ENCODE data around the gene CELA2A. TPM values are rescaled to one million over a fixed set of nuclear protein-coding genes. Genes with fewer than 3 reads are reported as not detected.

The CELA2A gene
- total and polyA plus RNA-seq, 9 of the 15 experiments (the other 6 are each of a cell fraction or from before 2014, with no cell fraction given) = 0.62 TPM; not detected in 8

DNA sequence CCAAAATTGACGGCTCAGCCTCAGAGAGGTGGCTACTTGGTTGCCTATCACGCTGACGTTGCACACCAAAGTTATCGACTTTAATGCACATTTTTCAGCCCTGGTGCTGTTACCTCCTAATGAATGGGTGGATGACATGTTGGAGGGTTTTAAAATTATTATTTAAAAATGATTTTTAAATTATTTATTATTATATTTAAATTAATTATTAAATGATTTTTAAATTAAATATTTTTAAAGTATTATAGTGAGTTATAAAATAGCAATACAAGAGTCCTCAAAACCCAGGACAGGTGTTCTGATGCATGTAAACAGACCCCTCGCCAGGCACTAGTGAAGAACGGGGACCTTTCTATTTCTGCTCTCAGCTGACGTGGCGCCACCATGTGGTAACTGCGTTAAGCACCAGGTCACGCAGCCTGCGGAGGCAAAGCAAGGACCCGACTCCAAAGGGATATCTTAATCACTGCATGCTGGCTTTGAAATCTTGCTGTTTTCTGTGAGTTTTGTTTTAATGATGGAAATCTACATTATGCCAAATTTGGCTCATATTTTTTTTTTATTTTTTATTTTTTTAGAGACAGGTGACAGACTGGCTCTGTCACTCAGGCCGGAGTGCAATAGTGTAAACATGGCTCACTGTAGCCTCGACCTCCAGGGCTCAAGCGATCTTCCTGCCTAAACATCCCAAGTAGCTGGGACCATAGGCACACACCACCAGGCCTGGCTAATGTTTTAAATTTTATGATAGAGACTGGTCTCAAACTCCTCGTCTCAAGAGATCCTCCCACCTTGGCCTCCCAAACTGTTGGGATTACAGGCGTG lies 44.9 kb downstream of the CELA2A start (continued):
- no peak for TF ChIP-seq ZNF134 (CRISPR knock-in tag; conservative IDR thresholded peaks at IDR 0.05)
- no peak for TF ChIP-seq ATF6 (CRISPR knock-in tag; IDR thresholded peaks at IDR 0.05)
- no peak for TF ChIP-seq PHF8 (IDR thresholded peaks at IDR 0.05; ENCODE audit: borderline replicate concordance, low read length)
- no peak for TF ChIP-seq TEAD2 (tag; IDR thresholded peaks at IDR 0.05)
- TF ChIP-seq SPI1 (IDR thresholded peaks at IDR 0.05; ENCODE audit: borderline replicate concordance, low read depth, low read length) = no peak
- no peak for TF ChIP-seq CHAMP1 (IDR thresholded peaks at IDR 0.05)
- TF ChIP-seq, protein P1, sequence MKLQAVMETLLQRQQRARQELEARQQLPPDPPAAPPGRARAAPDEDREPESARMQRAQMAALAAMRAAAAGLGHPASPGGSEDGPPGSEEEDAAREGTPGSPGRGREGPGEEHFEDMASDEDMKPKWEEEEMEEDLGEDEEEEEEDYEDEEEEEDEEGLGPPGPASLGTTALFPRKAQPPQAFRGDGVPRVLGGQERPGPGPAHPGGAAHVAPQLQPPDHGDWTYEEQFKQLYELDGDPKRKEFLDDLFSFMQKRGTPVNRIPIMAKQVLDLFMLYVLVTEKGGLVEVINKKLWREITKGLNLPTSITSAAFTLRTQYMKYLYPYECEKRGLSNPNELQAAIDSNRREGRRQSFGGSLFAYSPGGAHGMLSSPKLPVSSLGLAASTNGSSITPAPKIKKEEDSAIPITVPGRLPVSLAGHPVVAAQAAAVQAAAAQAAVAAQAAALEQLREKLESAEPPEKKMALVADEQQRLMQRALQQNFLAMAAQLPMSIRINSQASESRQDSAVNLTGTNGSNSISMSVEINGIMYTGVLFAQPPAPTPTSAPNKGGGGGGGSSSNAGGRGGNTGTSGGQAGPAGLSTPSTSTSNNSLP (IDR thresholded peaks at IDR 0.05; ENCODE audit: borderline replicate concordance, low read depth, low read length) = no peak
- TF ChIP-seq TARDBP (IDR thresholded peaks at IDR 0.05) = no peak
- TF ChIP-seq RBM39 (optimal IDR thresholded peaks at IDR 0.05; ENCODE audit: low read depth, low read length) = no peak
- TF ChIP-seq CBX1 (IDR thresholded peaks at IDR 0.05; ENCODE audit: low read depth) = no peak
- no peak for TF ChIP-seq CHD1 (IDR thresholded peaks at IDR 0.05; ENCODE audit: low read length)
- TF ChIP-seq SIX5 (IDR thresholded peaks at IDR 0.05; ENCODE audit: borderline replicate concordance in 1 of 2, insufficient read depth in 1 of 2, low read depth in 1 of 2, low read length in 2 of 2) = no peak
- TF ChIP-seq KLF16 (IDR thresholded peaks at IDR 0.05) = 0 out of 2 replicates have a peak, but pooled peaks have one; percentile 31
- TF ChIP-seq, protein P2, sequence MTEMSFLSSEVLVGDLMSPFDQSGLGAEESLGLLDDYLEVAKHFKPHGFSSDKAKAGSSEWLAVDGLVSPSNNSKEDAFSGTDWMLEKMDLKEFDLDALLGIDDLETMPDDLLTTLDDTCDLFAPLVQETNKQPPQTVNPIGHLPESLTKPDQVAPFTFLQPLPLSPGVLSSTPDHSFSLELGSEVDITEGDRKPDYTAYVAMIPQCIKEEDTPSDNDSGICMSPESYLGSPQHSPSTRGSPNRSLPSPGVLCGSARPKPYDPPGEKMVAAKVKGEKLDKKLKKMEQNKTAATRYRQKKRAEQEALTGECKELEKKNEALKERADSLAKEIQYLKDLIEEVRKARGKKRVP (CRISPR knock-in tag; IDR thresholded peaks at IDR 0.05) = no peak
- TF ChIP-seq, protein P3, sequence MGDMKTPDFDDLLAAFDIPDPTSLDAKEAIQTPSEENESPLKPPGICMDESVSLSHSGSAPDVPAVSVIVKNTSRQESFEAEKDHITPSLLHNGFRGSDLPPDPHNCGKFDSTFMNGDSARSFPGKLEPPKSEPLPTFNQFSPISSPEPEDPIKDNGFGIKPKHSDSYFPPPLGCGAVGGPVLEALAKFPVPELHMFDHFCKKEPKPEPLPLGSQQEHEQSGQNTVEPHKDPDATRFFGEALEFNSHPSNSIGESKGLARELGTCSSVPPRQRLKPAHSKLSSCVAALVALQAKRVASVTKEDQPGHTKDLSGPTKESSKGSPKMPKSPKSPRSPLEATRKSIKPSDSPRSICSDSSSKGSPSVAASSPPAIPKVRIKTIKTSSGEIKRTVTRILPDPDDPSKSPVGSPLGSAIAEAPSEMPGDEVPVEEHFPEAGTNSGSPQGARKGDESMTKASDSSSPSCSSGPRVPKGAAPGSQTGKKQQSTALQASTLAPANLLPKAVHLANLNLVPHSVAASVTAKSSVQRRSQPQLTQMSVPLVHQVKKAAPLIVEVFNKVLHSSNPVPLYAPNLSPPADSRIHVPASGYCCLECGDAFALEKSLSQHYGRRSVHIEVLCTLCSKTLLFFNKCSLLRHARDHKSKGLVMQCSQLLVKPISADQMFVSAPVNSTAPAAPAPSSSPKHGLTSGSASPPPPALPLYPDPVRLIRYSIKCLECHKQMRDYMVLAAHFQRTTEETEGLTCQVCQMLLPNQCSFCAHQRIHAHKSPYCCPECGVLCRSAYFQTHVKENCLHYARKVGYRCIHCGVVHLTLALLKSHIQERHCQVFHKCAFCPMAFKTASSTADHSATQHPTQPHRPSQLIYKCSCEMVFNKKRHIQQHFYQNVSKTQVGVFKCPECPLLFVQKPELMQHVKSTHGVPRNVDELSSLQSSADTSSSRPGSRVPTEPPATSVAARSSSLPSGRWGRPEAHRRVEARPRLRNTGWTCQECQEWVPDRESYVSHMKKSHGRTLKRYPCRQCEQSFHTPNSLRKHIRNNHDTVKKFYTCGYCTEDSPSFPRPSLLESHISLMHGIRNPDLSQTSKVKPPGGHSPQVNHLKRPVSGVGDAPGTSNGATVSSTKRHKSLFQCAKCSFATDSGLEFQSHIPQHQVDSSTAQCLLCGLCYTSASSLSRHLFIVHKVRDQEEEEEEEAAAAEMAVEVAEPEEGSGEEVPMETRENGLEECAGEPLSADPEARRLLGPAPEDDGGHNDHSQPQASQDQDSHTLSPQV (IDR thresholded peaks at IDR 0.05) = no peak
- no peak for TF ChIP-seq ZNF224 (CRISPR knock-in tag; IDR thresholded peaks at IDR 0.05)

Data from K562 (cell line).